Measurements from ENCODE around the gene C6orf136.
A peak's percentile ranks its signal among the peaks of the same experiment; 100 is the strongest.

C6orf136 gene

GRCh38 chr6:30615958-30616810 is 30.7 kb upstream of the C6orf136 start:
- peak; percentile 71 for DNase-seq (ENCODE audit: low spot score)

- DNase-seq (ENCODE audit: low spot score), result peak; percentile 100
Measured at GRCh38 chr6:30616811-30617564, 29.9 kb upstream of the C6orf136 start, which contains the start of gene PPP1R10. Gene PPP1R10 (minus strand): TSS chr6:30617243. CDS start chr6:30609944, 7,299 bp downstream.

GRCh38 chr6:30617565-30618269 is 29.2 kb upstream of the C6orf136 start, which contains the start of gene MRPS18B:
Gene MRPS18B (plus strand): TSS chr6:30617840. CDS start chr6:30617866, 26 bp downstream.
- peak; percentile 99 for DNase-seq (ENCODE audit: low spot score)

DNA sequence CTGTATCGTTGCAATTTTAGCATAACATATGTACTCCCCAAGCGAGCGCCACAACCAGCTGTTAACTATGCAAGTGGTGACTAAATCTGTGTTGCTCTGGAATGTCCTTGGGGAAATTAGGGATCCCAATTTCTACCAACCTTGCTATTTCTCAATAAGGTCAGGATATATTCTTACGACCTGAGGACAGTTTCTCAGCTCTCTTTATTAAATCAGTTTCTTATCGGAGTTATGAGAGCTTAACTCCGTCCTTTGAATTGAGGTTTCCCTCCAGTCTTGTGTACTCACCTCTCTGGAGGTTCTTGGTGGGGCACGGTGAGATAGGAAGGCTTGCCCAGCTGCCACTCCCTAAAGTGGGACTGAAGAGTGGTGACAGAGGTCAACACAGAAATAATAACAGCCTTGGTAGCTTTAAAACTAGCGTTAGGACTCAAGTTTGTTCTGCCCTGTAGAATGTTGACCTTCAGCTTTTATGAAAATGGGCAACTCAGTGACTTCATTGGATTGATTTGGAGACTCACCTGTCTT is 28.6 kb upstream of the C6orf136 start:
- DNase-seq (ENCODE audit: low spot score), result no peak

- DNase-seq (ENCODE audit: low spot score), result no peak
Measured at GRCh38 chr6:30619561-30619960, 27.4 kb upstream of the C6orf136 start.

DNA sequence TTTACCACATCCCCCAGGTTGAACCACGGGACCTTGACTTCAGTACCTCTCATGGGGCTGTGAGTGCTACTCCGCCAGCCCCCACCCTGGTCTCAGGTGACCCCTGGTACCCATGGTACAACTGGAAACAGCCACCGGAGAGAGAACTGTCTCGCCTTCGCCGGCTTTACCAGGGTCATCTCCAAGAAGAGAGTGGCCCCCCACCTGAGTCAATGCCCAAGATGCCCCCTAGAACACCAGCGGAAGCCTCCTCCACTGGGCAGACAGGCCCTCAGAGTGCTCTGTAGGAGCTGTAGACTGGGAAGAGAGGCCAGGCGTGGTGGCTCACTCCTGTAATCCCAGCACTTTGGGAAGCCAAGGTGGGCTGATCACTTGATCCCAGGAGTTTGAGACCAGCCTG is 21.4 kb upstream of the C6orf136 start:
- DNase-seq (ENCODE audit: low spot score), result no peak

DNA sequence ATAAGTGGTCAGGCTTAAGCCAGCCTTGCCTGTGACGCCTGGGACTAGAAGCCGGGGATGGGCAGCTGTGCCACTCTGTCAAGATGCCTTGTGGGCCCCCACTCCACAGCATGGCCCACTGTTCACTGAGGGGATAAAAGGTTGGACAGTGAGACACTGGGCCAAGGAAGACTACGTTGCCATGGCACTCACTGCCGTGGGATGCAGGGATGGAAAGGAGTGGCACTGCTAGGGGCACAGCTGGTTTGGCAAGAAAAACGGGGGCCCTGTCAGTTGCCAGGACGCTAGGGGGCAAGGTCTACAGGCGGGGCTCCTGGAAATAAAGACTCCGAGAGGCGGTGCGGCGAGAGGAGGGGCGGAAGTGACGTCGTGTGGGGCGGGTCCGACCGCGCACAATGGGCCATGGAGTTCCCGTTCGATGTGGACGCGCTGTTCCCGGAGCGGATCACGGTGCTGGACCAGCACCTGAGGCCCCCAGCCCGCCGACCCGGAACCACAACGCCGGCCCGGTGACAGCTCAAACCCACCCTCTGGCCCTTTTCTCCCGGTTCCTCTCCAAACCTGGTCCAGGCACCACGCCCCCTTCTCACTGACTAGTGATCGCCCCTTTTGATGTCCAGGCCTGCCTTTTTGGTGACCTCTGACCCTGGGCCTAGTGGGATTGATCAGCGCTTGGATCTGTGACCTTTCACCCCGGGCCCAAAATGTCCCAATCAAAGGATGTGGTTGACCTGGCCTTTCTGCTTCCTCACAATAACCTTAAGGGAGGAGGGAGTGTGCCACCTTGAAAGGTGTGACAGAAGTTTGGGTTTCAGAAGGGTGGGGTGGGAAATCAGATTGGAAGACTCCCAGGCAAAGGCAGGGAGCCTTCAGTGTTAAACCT is 20.2 kb upstream of the C6orf136 start, which contains the start of gene ATAT1:
TSS of gene ATAT1 (plus strand) at position 391 of the 883 bp plus-strand sequence.
- DNase-seq (ENCODE audit: low spot score), result peak; percentile 86

DNA sequence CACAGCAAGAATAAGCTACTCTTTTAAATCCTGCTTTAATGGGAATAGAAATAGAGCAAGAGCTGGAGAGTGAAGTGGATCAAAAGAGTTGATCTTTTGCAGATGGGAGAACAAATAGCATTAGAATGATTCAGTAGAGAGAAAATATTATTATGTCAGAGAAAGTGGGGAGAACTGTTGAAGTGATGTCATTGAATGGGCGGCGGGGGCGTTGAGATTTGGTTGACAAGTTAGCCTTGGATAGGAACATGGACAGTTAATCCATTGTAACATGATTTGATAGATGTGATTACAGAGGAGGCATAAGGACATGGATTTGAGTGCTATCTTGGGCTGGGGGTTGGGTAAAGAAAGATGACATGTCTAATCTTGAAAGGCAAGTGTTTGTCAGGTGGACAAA is 11.1 kb upstream of the C6orf136 start:
- DNase-seq (ENCODE audit: low spot score), result no peak

GRCh38 chr6:30640481-30640880 is 6.5 kb upstream of the C6orf136 start:
- no peak for DNase-seq (ENCODE audit: low spot score)

GRCh38 chr6:30641048-30641447 is 5.9 kb upstream of the C6orf136 start:
- DNase-seq (ENCODE audit: low spot score), result no peak

- DNase-seq (ENCODE audit: low spot score), result no peak
Measured at GRCh38 chr6:30643656-30644055, 3.3 kb upstream of the C6orf136 start.

DNA sequence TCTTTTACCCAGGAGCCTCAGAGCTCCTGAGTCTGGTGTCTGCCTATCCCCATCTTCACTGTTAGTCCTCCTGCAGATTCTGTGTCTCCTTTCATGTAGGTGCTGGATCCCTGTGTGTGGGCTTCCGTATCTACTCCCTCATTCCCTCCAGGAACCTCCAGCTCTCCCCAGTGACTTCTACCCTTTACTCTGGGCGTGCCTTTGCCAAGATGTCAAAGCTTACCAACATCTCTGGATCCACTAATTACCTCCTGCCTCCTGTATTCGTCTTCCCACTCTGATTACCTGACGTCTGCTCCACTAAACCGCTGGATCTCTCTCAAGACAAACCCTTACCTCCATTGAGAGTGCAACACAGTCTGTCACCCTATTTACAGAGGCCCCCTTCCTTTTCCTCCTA is 2.2 kb upstream of the C6orf136 start:
- DNase-seq (ENCODE audit: low spot score), result no peak

- DNase-seq (ENCODE audit: low spot score), result no peak
Measured at GRCh38 chr6:30645989-30646388, 944 bp upstream of the C6orf136 start.

DNA sequence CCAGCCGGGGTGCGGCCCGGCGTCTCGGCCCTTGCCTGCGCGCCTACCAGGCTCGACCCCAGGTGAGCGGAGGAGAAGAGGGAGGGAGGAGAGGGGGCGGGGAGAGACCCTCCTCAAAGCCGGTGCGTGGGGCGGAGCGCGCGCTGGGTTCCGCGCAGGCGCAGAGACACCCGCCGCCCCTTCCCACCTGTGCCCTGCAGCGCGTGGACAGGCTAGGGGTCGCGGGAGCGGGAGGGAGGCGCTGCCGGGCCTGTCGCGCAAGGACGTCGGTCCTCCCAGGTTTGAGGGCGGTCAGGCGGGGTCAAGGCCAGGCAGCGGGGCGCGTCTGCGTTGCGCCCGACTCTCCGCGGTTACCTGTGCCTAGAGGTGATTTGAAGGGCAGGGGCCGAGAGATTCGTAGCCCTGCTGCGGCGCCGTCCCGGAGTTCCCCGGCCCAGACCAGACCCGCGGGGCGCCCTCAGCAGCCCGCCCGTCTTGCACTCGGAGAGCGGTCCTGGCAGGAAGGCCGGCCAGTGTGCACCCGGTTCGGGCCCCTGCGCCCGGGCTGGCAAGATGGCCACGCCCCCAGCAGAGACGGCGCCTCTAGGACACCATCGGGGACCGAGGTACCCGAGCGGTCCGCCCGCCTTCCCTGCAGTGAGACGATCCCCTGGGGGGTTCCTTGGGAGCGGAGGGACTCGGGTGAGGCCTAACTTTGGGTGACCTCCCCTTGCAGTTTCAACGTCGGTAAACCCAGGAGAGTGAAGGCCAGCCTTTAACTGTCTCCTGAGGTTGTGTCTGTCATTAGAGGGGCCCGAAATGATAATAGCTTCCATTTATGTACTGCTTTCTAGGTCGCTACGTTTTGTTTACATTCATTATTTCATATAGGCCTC is 546 bp downstream of the C6orf136 start:
- peak; percentile 56 for DNase-seq (ENCODE audit: low spot score)

GRCh38 chr6:30651143-30651542 is 4.2 kb downstream of the C6orf136 start:
- DNase-seq (ENCODE audit: low spot score), result no peak

DNA sequence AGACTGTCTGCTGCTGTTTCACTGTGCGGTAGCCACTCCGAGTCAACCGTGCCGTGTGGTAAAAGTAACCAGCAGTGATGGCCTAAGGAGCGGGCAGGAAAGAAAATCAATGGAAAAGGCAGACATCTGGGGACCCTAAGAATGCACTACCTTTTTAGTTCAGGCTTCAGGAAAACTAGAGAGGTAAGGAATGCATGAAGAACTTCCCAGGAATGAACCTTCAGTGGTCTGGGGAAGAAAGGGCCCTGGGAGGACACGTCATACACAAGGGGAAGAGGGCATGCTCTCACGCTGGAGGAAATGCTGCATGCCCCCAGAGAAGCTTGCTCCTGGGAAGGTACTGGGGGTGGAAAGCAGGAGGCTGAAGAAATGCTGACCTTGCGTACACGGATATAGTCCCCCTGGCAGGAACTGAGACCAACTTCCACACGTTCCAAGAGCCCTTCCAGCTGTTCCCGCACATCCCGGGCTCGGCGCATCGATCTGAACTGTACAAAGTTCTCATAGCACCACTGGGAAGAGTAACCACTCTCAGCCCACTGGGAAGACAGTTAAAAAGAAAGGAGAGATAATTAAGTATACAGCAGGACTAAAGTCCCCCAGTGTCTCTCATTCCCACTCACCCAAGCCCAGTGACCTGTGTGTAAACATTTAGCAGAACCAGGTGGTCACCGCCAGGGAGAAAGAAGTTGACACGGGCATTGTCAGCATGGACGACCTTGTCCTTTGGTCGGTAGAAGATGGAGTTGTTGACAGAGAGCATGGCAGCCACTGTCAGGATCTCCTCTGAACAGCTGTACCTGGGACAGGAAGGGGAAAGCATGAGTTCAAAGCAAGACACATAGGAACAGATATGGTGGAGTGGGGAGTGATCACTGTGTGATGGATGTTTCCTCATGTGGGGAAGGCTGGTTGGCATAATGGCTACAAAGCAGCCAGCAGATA is 8.1 kb downstream of the C6orf136 start:
- no peak for DNase-seq (ENCODE audit: low spot score)

DNA sequence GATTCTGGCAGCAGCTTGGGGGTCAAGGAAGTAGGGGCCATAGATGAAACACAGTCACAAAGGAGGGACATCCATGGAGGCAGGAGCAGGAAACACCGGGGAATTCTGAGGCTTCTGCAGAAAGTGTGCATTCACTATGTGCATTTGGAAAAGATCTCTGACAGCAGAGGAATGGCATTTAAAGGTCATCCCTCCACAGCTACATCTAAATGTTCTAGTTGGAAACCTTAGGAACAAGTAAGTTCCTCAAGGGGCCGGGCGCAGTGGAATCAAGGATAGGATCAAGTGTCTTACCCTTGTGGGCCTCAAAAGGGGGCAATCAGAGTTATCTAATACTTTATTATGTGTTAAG is 8.8 kb downstream of the C6orf136 start:
- DNase-seq (ENCODE audit: low spot score), result no peak

- no peak for DNase-seq (ENCODE audit: low spot score)
Measured at GRCh38 chr6:30656513-30656912, 9.6 kb downstream of the C6orf136 start.

DNA sequence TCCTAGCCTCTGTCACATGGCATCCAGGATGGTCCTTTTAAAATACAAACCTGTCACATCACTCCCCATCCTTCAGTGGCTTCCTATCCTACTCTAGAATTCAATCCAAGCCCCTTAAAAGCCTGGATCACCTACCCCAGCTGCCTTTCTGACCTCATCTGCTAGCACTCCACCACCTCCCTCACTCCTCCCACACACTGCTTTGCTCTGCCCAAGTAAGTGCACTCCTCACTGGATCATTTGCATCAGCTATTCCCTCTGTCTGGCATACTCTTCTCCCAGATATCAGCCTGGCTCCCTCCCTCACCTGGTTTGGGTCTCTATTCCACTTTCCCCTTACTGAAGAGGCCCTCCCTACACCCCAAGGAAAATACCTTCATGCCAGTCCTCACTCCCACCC is 10.5 kb downstream of the C6orf136 start:
- no peak for DNase-seq (ENCODE audit: low spot score)

All from cerebellar cortex (tissue), 1 donor.